Naive thymus-derived CD4-positive, alpha-beta T cell (primary cell): ENCODE results near the gene MRPL21. TPM values are rescaled to one million over a fixed set of nuclear protein-coding genes. Genes with fewer than 3 reads are reported as not detected.
"Not testable (repeated sequence)": the region's sequence is repeated elsewhere in the genome, so short reads cannot be mapped to it uniquely, and the experiment has no call there.

ENCODE experiments used
- ATAC-seq: fragments of 150-1000 bp; cut with Tn5 transposase; 2 replicates; pipeline ENCODE4 v1.10.0; 2021; ENCODE audit warnings: mild to moderate bottlenecking, moderate library complexity
- CTCF ChIA-PET: fragments of 350-600 bp; sonication (Branson Sonifier 250); formaldehyde crosslinking; loops from one replicate; lab custom pipeline; 2021; ENCODE audit warnings: antibody characterized with exemption; lab: Charles Lee
- POLR2A ChIA-PET: fragments of 350-600 bp; sonication (Branson Sonifier 250); formaldehyde crosslinking; loops from one replicate; lab custom pipeline; 2021; ENCODE audit warnings: antibody characterized with exemption, inconsistent platforms; lab: Charles Lee
- DNase-seq, 9 donors: peaks; one replicate each; pipeline versions ENCODE4 v3.0.0 to v3.0.0-alpha.2; 2020 to 2022; ENCODE audit warnings: mixed read lengths in 1 of 9
- H3K27ac ChIP-seq: one replicate; pipeline ENCODE4 v1.7.0; 2013; ENCODE audit warnings: mild to moderate bottlenecking, low read depth, low read length, moderate library complexity
- H3K27me3 ChIP-seq, 2 donors: one replicate each; pipeline ENCODE4 v1.7.0; 2013; ENCODE audit warnings: low read length in 2 of 2, mild to moderate bottlenecking in 2 of 2, moderate library complexity in 2 of 2; ENCODE audit not compliant: control insufficient read depth in 2 of 2, insufficient read depth in 2 of 2
- H3K36me3 ChIP-seq, 3 experiments: 1 replicate in 2 of 3; 2 replicates in 1 of 3; pipeline ENCODE4 v1.7.0; 2013; ENCODE audit warnings: low read length in 3 of 3, mild to moderate bottlenecking in 3 of 3, moderate library complexity in 1 of 3; ENCODE audit not compliant: insufficient read depth in 3 of 3, control insufficient read depth in 2 of 3
- H3K4me1 ChIP-seq, 2 donors: one replicate each; pipeline ENCODE4 v1.7.0; 2013; ENCODE audit warnings: low read length in 2 of 2, mild to moderate bottlenecking in 2 of 2, moderate library complexity in 1 of 2; ENCODE audit not compliant: control insufficient read depth in 2 of 2, insufficient read depth in 2 of 2
- H3K4me3 ChIP-seq: 2 replicates; pipeline ENCODE4 v1.7.0; 2013; ENCODE audit warnings: mild to moderate bottlenecking, low read length
- H3K9me3 ChIP-seq, 3 experiments: 1 replicate in 2 of 3; 2 replicates in 1 of 3; pipeline ENCODE4 v1.7.0; 2013; ENCODE audit warnings: low read length in 3 of 3; ENCODE audit not compliant: control insufficient read depth in 2 of 3
- H3K27ac Mint-ChIP-seq, 9 donors: one replicate each; pipeline ENCODE4 v1.8.0; 2020 to 2022; ENCODE audit warnings: mixed read lengths in 9 of 9, mild to moderate bottlenecking in 8 of 9, moderate library complexity in 5 of 9, inconsistent platforms in 2 of 9
- H3K27me3 Mint-ChIP-seq, 5 donors: one replicate each; pipeline ENCODE4 v1.8.0; 2021 to 2022; ENCODE audit warnings: mixed read lengths in 5 of 5, mild to moderate bottlenecking in 1 of 5
- H3K36me3 Mint-ChIP-seq, 5 donors: one replicate each; pipeline ENCODE4 v1.8.0; 2020 to 2022; ENCODE audit warnings: mixed read lengths in 5 of 5, mild to moderate bottlenecking in 3 of 5, inconsistent platforms in 1 of 5
- H3K4me1 Mint-ChIP-seq, 7 donors: one replicate each; pipeline ENCODE4 v1.8.0; 2020 to 2022; ENCODE audit warnings: mixed read lengths in 7 of 7, mild to moderate bottlenecking in 3 of 7, inconsistent platforms in 1 of 7
- H3K4me3 Mint-ChIP-seq, 10 donors: one replicate each; pipeline ENCODE4 v1.8.0; 2020 to 2022; ENCODE audit warnings: mild to moderate bottlenecking in 10 of 10, mixed read lengths in 10 of 10, moderate library complexity in 6 of 10, inconsistent platforms in 2 of 10
- H3K9me3 Mint-ChIP-seq, 11 donors: one replicate each; pipeline ENCODE4 v1.8.0; 2020 to 2022; ENCODE audit warnings: mixed read lengths in 11 of 11, mild to moderate bottlenecking in 4 of 11, inconsistent platforms in 1 of 11, moderate library complexity in 1 of 11
- intact Hi-C, 2 donors: fragments of 100-400 bp; cut with micrococcal nuclease; formaldehyde crosslinking; loops; one replicate each; pipeline ENCODE4 v1.15.1; 2023
- polyA plus RNA-seq, 2 donors: library from polyadenylated mRNA; unstranded; fragments of 300-500 nt; fragmentation: Illumina TruSeq; gene quantifications; one replicate each; pipeline ENCODE4 v1.2.3, GENCODE V29; 2021
- total RNA-seq, 6 experiments: library from RNA in 5 of 6; stranded (reverse) in 5 of 6; gene quantifications; 1 replicate in 5 of 6; 2 replicates in 1 of 6; pipeline ENCODE4 v1.2.3 and lab custom pipeline; 2021 to 2026

Gene MRPL21
- total and polyA plus RNA-seq, 7 experiments from 2014 or later: 29.6 to 133 (median 48.4) TPM

DNA sequence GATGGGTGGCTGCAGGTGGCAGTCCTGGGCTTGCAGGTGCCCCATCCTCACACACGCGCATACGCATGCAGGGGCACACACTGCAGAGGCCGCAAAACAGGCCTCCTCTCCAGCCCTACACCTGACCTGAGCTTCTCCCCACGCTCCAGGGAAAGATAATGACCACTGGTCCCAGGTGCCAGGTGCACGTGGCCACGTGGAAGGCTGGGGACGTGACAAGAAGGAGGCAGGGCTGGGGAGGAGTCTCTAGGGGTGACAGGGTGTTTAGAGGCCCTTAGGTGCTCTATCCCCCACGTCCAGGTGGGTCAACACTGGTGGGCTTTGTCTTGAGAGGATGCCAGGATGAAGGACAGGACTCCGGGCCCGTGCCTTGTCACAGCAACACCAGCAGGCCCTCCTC, 38.4 kb downstream of the MRPL21 start:
- ATAC-seq (no peak), DNase-seq (no peak)
- Mint-ChIP-seq H3K36me3 (peaks cover 0 to 20% (median 12%) of the 10 kb centered on the region in 5 donors), H3K27me3 (peaks cover 12 to 27% (median 17%) of the 10 kb centered on the region in 5 donors), H3K4me1 (peaks cover 9 to 19% (median 11%) of the 10 kb centered on the region in 7 donors), H3K27ac (no peak overlapping the region), H3K4me3 (no peak overlapping the region), H3K9me3 (peaks cover 0 to 12% (median 4%) of the 10 kb centered on the region in 11 donors)
- no peak overlapping the region for H3K4me3 ChIP-seq
- no peak overlapping the region for H3K27ac ChIP-seq
- H3K36me3 ChIP-seq: no peaks in the 10 kb centered on the region
- H3K9me3 ChIP-seq: no peaks in the 10 kb centered on the region
- H3K27me3 ChIP-seq: no peaks in the 10 kb centered on the region
- ChIA-PET POLR2A (no interaction called here), CTCF (no interaction called here)
- no peaks in the 10 kb centered on the region for H3K4me1 ChIP-seq
- intact Hi-C loops: no loop called here

DNA sequence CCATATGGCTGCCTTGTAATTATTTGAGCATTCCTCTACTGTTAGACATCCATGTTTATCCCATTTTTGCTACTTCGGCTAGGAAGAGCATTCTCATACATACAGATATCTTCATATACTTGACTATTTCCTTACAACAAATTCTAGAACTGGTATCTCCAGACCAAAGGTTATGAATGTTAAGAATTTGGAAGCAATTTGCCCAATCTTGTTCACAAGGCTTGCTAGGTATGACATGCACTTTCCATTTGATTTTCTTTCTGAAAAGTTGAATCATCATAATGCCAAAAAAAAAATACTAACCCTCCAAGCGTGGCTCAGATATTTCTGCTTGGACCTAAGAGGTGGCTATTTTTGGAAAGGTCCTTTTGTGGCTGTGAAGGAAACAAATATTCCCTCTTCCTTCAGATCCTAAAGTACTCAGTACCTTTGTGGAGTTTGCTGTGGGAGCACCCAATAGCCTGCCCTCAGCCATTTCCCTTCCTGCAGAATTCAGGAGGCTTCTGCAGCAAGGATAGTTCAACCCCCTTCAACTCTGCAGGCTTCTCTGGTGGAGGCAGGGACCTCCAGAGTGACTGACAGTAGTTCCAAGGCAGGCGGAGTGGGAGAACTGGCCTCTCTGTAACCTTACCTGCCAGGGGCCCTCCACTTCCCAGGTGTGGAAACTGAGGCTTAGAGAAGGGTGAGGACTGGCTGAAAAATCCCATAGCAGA, 39.9 kb downstream of the MRPL21 start:
- ATAC-seq (no peak), DNase-seq (no peak)
- POLR2A ChIA-PET: no interaction called here
- intact Hi-C loops: no loop called here
- Mint-ChIP-seq H3K4me3 (no peak overlapping the region), H3K9me3 (peaks cover 0 to 12% (median 4%) of the 10 kb centered on the region in 11 donors), H3K27me3 (peaks cover 3 to 11% (median 4%) of the 10 kb centered on the region in 5 donors), H3K4me1 (peaks cover 0 to 4% (median 0%) of the 10 kb centered on the region in 7 donors), H3K36me3 (peaks cover 0 to 23% (median 12%) of the 10 kb centered on the region in 5 donors), H3K27ac (no peak overlapping the region)
- Histone ChIP-seq H3K9me3 (no peaks in the 10 kb centered on the region), H3K27me3 (no peaks in the 10 kb centered on the region), H3K36me3 (no peaks in the 10 kb centered on the region), H3K27ac (no peak overlapping the region), H3K4me3 (no peak overlapping the region), H3K4me1 (no peaks in the 10 kb centered on the region)
- CTCF ChIA-PET: no interaction called here

DNA sequence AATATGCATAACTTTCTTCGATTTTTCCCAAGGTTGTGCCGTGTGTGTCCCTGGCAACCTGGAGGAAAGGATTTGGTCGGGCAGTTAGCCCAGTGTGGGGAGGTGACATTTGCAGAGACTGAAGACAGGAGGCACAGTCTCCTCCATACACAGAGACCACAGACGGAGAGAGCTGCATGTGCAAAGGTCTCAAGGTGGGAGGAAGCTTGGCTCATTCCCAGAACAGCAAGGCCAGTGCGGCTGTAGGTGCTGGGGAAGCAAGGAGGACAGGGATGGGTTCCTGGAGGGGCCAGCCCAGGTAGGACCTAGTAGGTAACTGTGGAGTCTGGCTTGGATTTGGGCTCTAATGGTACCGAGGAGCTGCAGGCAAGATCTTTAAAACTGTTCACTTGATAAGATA, 41.2 kb downstream of the MRPL21 start:
- H3K27ac Mint-ChIP-seq: no peak overlapping the region
- H3K4me1 ChIP-seq: no peaks in the 10 kb centered on the region

DNA sequence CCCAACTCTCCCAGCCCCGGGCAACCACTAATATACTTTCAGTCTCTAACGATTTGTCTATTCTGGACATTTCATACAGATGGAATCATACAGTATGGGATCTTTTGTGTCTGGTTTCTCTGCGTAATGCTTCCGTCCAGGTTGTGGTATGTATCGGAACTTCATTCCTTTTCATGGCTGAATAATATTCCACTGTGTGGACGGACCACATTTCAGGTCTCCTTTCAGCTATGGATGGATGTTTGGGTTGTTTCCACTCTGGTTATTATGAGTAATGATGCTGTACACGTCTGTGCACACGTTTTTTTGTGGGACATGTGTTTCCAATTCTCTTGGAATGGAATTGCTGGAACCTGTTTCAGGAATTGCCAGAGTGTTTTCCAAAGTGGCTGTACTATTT, 44.5 kb downstream of the MRPL21 start:
- no peak overlapping the region for H3K27ac Mint-ChIP-seq
- Histone ChIP-seq H3K4me3 (no peak overlapping the region), H3K27ac (no peak overlapping the region), H3K36me3 (no peaks in the 10 kb centered on the region), H3K4me1 (peaks cover 4% of the 10 kb centered on the region in 2 donors), H3K27me3 (peaks cover 0 to 2% of the 10 kb centered on the region in 2 donors), H3K9me3 (no peaks in the 10 kb centered on the region)
- H3K4me1 Mint-ChIP-seq: peaks cover 0 to 8% (median 5%) of the 10 kb centered on the region in 7 donors
- peaks cover 0 to 11% (median 4%) of the 10 kb centered on the region in 11 donors for H3K9me3 Mint-ChIP-seq
- POLR2A ChIA-PET: no interaction called here
- H3K36me3 Mint-ChIP-seq: peaks cover 0 to 18% (median 8%) of the 10 kb centered on the region in 5 donors
- intact Hi-C loops: no loop called here
- H3K27me3 Mint-ChIP-seq: peaks cover under 1 to 34% (median 3%) of the 10 kb centered on the region in 5 donors
- ATAC-seq: no peak
- no peak overlapping the region for H3K4me3 Mint-ChIP-seq
- no peak for DNase-seq
- CTCF ChIA-PET: no interaction called here

More for the DNA sequence above, 41.2 kb downstream of the MRPL21 start:
- Histone ChIP-seq H3K36me3 (no peaks in the 10 kb centered on the region), H3K4me3 (no peak overlapping the region), H3K9me3 (no peaks in the 10 kb centered on the region), H3K27me3 (no peaks in the 10 kb centered on the region), H3K27ac (no peak overlapping the region)
- peaks cover 0 to 12% (median 4%) of the 10 kb centered on the region in 11 donors for H3K9me3 Mint-ChIP-seq
- ATAC-seq (no peak), DNase-seq (no peak)
- CTCF ChIA-PET: no interaction called here
- no peak overlapping the region for H3K4me3 Mint-ChIP-seq
- intact Hi-C loops: no loop called here
- POLR2A ChIA-PET: no interaction called here
- H3K27me3 Mint-ChIP-seq: peaks cover 0 to 9% (median 0%) of the 10 kb centered on the region in 5 donors
- peaks cover 0 to 20% (median 12%) of the 10 kb centered on the region in 5 donors for H3K36me3 Mint-ChIP-seq
- H3K4me1 Mint-ChIP-seq: no peaks in the 10 kb centered on the region

DNA sequence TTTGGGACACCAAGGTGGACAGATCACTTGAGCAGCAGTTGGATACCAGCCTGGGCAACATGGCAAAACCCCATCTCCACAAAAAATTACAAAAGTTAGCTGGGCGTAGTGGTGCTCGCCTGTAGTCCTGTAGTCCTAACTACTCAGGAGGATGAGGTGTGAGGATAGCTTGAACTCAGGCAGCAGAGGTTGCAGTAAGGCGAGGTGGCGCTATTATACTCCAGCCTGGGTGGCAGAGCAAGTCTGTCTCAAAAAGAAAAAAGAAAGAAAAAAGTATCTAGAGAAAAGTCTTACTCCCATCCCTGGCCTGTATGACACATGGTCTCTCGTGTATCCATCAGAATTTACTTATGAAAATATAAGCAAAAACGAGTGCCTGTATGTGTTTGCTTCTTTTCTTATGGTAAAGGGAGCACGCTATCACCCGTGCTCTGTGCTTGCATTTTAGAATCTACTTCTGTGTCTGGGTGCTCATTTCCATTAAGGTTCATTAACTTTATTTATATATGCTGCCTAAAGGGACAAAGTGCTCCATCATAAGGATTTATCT, 46.5 kb downstream of the MRPL21 start:
- H3K27me3 Mint-ChIP-seq: peaks cover 11 to 51% (median 18%) of the 10 kb centered on the region in 5 donors
- CTCF ChIA-PET: no interaction called here
- Histone ChIP-seq H3K4me3 (no peak overlapping the region), H3K4me1 (peaks cover 4% of the 10 kb centered on the region in 2 donors), H3K27me3 (peaks cover 0 to 6% of the 10 kb centered on the region in 2 donors), H3K9me3 (no peaks in the 10 kb centered on the region), H3K27ac (no peak overlapping the region), H3K36me3 (no peaks in the 10 kb centered on the region)
- peak overlapping the region in 1 of 10 donors; percentile 8 for H3K4me3 Mint-ChIP-seq
- no peak for ATAC-seq
- H3K36me3 Mint-ChIP-seq: peaks cover 0 to 3% (median 0%) of the 10 kb centered on the region in 5 donors
- intact Hi-C loops: no loop called here
- H3K4me1 Mint-ChIP-seq: peaks cover 0 to 11% (median 5%) of the 10 kb centered on the region in 7 donors
- H3K9me3 Mint-ChIP-seq: peaks cover 0 to 1% (median 0%) of the 10 kb centered on the region in 11 donors
- POLR2A ChIA-PET: no interaction called here
- no peak for DNase-seq
- H3K27ac Mint-ChIP-seq: no peak overlapping the region

DNA sequence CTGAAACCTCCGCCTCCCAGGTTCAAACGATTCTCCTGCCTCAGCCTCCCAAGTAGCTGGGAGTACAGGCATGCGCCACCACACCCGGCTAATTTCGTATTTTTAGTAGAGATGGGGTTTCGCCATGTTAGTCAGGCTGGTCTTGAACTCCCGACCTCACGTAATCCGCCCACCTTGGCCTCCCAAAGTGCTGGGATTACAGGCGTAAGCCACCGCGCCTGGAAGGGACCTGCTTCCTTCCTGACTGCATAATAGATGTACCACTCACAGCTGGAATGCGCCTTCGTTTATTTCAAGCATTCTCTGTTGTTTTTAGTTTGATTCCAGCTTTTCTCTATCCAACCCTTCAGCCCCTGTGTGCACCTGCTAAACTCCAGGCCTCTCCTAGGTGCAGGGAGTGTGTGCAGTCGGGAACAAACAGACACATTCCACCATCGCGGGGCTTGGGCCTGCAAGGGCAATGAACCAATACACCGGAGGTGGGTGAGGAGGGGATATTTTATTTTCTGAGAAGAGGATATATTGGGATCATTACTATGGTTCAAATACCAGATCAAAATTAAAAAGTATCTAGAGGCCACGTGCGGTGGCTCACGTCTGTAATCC, 47.1 kb downstream of the MRPL21 start:
- H3K9me3 ChIP-seq, intact Hi-C loops, H3K4me3 ChIP-seq, DNase-seq, H3K27me3 ChIP-seq, H3K4me1 ChIP-seq, H3K36me3 ChIP-seq, H3K27ac ChIP-seq, POLR2A ChIA-PET, ATAC-seq, H3K36me3 Mint-ChIP-seq, CTCF ChIA-PET, H3K27ac Mint-ChIP-seq, H3K9me3 Mint-ChIP-seq: not testable (repeated sequence)
- peaks cover 14 to 55% (median 18%) of the 10 kb centered on the region in 5 donors for H3K27me3 Mint-ChIP-seq
- H3K4me1 Mint-ChIP-seq: peaks cover 0 to 11% (median 5%) of the 10 kb centered on the region in 7 donors
- H3K4me3 Mint-ChIP-seq: peak overlapping the region in 3 of 10 donors; percentile 34 to 58 (median 36)
